ENCODE results near the gene PREPL.
"Not testable (repeated sequence)": the region's sequence is repeated elsewhere in the genome, so short reads cannot be mapped to it uniquely, and the experiment has no call there.

The PREPL gene

GRCh38 chr2:44348400-44348799 lies 12.9 kb downstream of the PREPL start:
- DNase-seq (ENCODE audit: low spot score) = no peak

- DNase-seq (ENCODE audit: low spot score) = no peak
These were observed 13.8 kb downstream of the PREPL start for GRCh38 chr2:44347526-44347925.

- DNase-seq (ENCODE audit: low spot score) = peak; percentile 21
These were observed 18.4 kb downstream of the PREPL start for GRCh38 chr2:44342854-44343253.

- no peak for DNase-seq (ENCODE audit: low spot score)
These were observed 25.3 kb downstream of the PREPL start for GRCh38 chr2:44335806-44336538.

GRCh38 chr2:44333994-44334393 lies 27.3 kb downstream of the PREPL start:
- DNase-seq (ENCODE audit: low spot score) = no peak

- DNase-seq (ENCODE audit: low spot score) = no peak
These were observed 30.5 kb downstream of the PREPL start for GRCh38 chr2:44330801-44331200.

GRCh38 chr2:44329343-44329742 lies 32.0 kb downstream of the PREPL start:
- no peak for DNase-seq (ENCODE audit: low spot score)

- DNase-seq (ENCODE audit: low spot score) = no peak
These were observed 32.5 kb downstream of the PREPL start for GRCh38 chr2:44328750-44329149.

- DNase-seq (ENCODE audit: low spot score) = no peak
These were observed 34.6 kb downstream of the PREPL start for GRCh38 chr2:44326548-44327264.

- DNase-seq (ENCODE audit: low spot score) = no peak
These were observed 35.4 kb downstream of the PREPL start for GRCh38 chr2:44325897-44326296.

- no peak for DNase-seq (ENCODE audit: low spot score)
These were observed 36.3 kb downstream of the PREPL start for GRCh38 chr2:44324971-44325426.

- no peak for DNase-seq (ENCODE audit: low spot score)
These were observed 39.9 kb downstream of the PREPL start for GRCh38 chr2:44321360-44321759.

GRCh38 chr2:44320832-44321231 lies 40.5 kb downstream of the PREPL start:
- DNase-seq (ENCODE audit: low spot score) = no peak

- no peak for DNase-seq (ENCODE audit: low spot score)
These were observed 45.3 kb downstream of the PREPL start for GRCh38 chr2:44315945-44316344.

GRCh38 chr2:44314362-44314761 lies 46.9 kb downstream of the PREPL start:
- no peak for DNase-seq (ENCODE audit: low spot score)

- no peak for DNase-seq (ENCODE audit: low spot score)
These were observed 51.0 kb downstream of the PREPL start for GRCh38 chr2:44310287-44310686.

- DNase-seq (ENCODE audit: low spot score) = no peak
These were observed 55.4 kb downstream of the PREPL start for GRCh38 chr2:44305882-44306281.

GRCh38 chr2:44304258-44304657 lies 57.0 kb downstream of the PREPL start:
- no peak for DNase-seq (ENCODE audit: low spot score)

- not testable (repeated sequence) for DNase-seq (ENCODE audit: low spot score)
These were observed 57.5 kb downstream of the PREPL start for GRCh38 chr2:44303766-44304165.

GRCh38 chr2:44301111-44301510 lies 60.2 kb downstream of the PREPL start:
- no peak for DNase-seq (ENCODE audit: low spot score)

- no peak for DNase-seq (ENCODE audit: low spot score)
These were observed 61.7 kb downstream of the PREPL start for GRCh38 chr2:44299635-44300034.

GRCh38 chr2:44297431-44297830 lies 63.9 kb downstream of the PREPL start:
- DNase-seq (ENCODE audit: low spot score) = no peak

GRCh38 chr2:44296653-44297052 lies 64.6 kb downstream of the PREPL start:
- DNase-seq (ENCODE audit: low spot score) = no peak

All from SW480 (cell line).